K562 (cell line): ENCODE data around the gene LIPJ. TPM values are rescaled to one million over a fixed set of nuclear protein-coding genes. Genes with fewer than 3 reads are reported as not detected.

Experiments
- ATAC-seq: fragments of 200-7000 bp; cut with Tn5 transposase; 3 replicates; pipeline ENCODE4 v1.9.1; 2020; ENCODE audit warnings: moderate library complexity
- BruUV-seq: library from RNA; stranded (reverse); fragments of 400-500 nt; replicated peaks from 2 replicates; lab custom pipeline; 2021; lab: Mats Ljungman, UMichigan
- CTCF ChIA-PET: fragments of 300-600 bp; formaldehyde crosslinking; extraction: SDS; loops from one replicate; lab custom pipeline; 2021; ENCODE audit warnings: low intra/inter-chr PET ratio; lab: Yijun Ruan, JAX
- POLR2A ChIA-PET: fragments of 300-600, 350-650 bp; sonication (Branson Sonifier 250); formaldehyde crosslinking; extraction: SDS; loops from one replicate; lab custom pipeline; 2021; ENCODE audit warnings: antibody characterized with exemption, inconsistent platforms; lab: Yijun Ruan, JAX
- DNase-seq, 4 experiments: peaks; one replicate each; pipeline versions ENCODE4 v3.0.0 to v3.0.0-alpha.2; 2011 to 2018; ENCODE audit warnings: low spot score in 3 of 4, mixed read lengths in 3 of 4; ENCODE audit errors: extremely low read depth in 1 of 4
- FAIRE-seq: peaks from 2 replicates; lab custom pipeline; 2011; peaks lifted over from hg19 to GRCh38; lab: Jason Lieb, UNC
- H2AFZ ChIP-seq: 2 replicates; pipeline ENCODE4 v1.6.0; 2011; ENCODE audit warnings: low read depth, low read length, control low read depth, inconsistent platforms
- H3K27ac ChIP-seq: fragments of 200-600 bp; 3 replicates; pipeline ENCODE4 v1.8.0; 2011; ENCODE audit warnings: low read depth, mild to moderate bottlenecking, control low read depth, inconsistent platforms, low read length, moderate library complexity, mixed read lengths; ENCODE audit errors: extremely low read depth
- H3K27me3 ChIP-seq, 2 experiments: fragments of 300-600 bp in 1 of 2; 2 replicates in 1 of 2; 3 replicates in 1 of 2; pipeline versions ENCODE4 v1.6.0 to v1.8.0; 2011; ENCODE audit warnings: inconsistent platforms in 2 of 2, low read length in 2 of 2, mild to moderate bottlenecking in 1 of 2, mixed read lengths in 1 of 2, moderate library complexity in 1 of 2; ENCODE audit not compliant: control insufficient read depth in 2 of 2, insufficient read depth in 2 of 2
- H3K36me3 ChIP-seq: fragments of 300-600 bp; 3 replicates; pipeline ENCODE4 v1.8.0; 2011; ENCODE audit warnings: mild to moderate bottlenecking, low read length, inconsistent platforms; ENCODE audit not compliant: control insufficient read depth, insufficient read depth
- H3K4me1 ChIP-seq, 2 experiments: fragments of 200-600 bp in 1 of 2; replicated peaks in 1 of 2; 2 replicates in 1 of 2; 3 replicates in 1 of 2; pipeline versions ENCODE4 v1.5.1 to v1.8.0; 2011; ENCODE audit warnings: inconsistent platforms in 2 of 2, low read length in 2 of 2, mild to moderate bottlenecking in 1 of 2, mixed read lengths in 1 of 2, moderate library complexity in 1 of 2; ENCODE audit not compliant: control insufficient read depth in 2 of 2, insufficient read depth in 2 of 2
- H3K4me2 ChIP-seq: 2 replicates; pipeline ENCODE4 v1.6.1; 2011; ENCODE audit warnings: low read length, control low read depth, inconsistent platforms, mixed read lengths; ENCODE audit not compliant: insufficient read depth
- H3K4me3 ChIP-seq: fragments of 200-600 bp; sonication (generic), shearing (Covaris generic); 2 replicates; pipeline ENCODE4 v1.5.1; 2016; ENCODE audit warnings: control low read depth, inconsistent platforms
- H3K79me2 ChIP-seq: fragments of 200-600 bp; 3 replicates; pipeline ENCODE4 v1.8.0; 2011; ENCODE audit warnings: low read length, inconsistent platforms; ENCODE audit not compliant: control insufficient read depth, insufficient read depth
- H3K9ac ChIP-seq, 2 experiments: 2 replicates each; pipeline versions ENCODE4 v1.6.0 to v1.6.1; 2011; ENCODE audit warnings: low read depth in 2 of 2, low read length in 2 of 2, control low read depth in 1 of 2, inconsistent platforms in 1 of 2, mild to moderate bottlenecking in 1 of 2, mixed read lengths in 1 of 2; ENCODE audit not compliant: insufficient read depth in 1 of 2
- H3K9me1 ChIP-seq: one replicate; pipeline ENCODE4 v1.6.0; 2011; ENCODE audit warnings: inconsistent platforms, mild to moderate bottlenecking, low read length, moderate library complexity; ENCODE audit not compliant: control insufficient read depth, insufficient read depth
- H3K9me3 ChIP-seq: replicated peaks from 2 replicates; pipeline ENCODE4 v1.5.1; 2011; ENCODE audit warnings: low read depth, low read length, inconsistent platforms; ENCODE audit not compliant: control insufficient read depth, insufficient read depth
- H4K20me1 ChIP-seq: replicated peaks from 2 replicates; pipeline ENCODE4 v1.6.1; 2011; ENCODE audit warnings: low read length, inconsistent platforms, mixed read lengths; ENCODE audit not compliant: control insufficient read depth, insufficient read depth
- CBX5 ChIP-seq: IDR thresholded peaks from 2 replicates; pipeline ENCODE4 v1.6.1; 2014; ENCODE audit warnings: low read depth, borderline replicate concordance
- DEAF1 ChIP-seq: fragments of 450-650 bp; formaldehyde crosslinking; IDR thresholded peaks from 2 replicates; pipeline ENCODE4 v1.4.0; 2020; ENCODE audit warnings: mild to moderate bottlenecking, moderate library complexity
- EP300 ChIP-seq: IDR thresholded peaks from 2 replicates; pipeline ENCODE4 v1.6.1; 2012; ENCODE audit warnings: low read length, improper control_type of control experiment
- HMGN3 ChIP-seq: IDR thresholded peaks from 2 replicates; pipeline ENCODE4 v1.6.1; 2011; ENCODE audit warnings: borderline replicate concordance, low read depth, mild to moderate bottlenecking, mixed read lengths, low read length; ENCODE audit not compliant: insufficient read length; ENCODE audit errors: extremely low read depth
- HNRNPLL ChIP-seq: fragments of 200-400 bp; formaldehyde crosslinking; IDR thresholded peaks from 2 replicates; pipeline ENCODE4 v1.6.1; 2017; ENCODE audit warnings: low read length, low read depth, mild to moderate bottlenecking; ENCODE audit not compliant: poor library complexity, severe bottlenecking
- KDM2B ChIP-seq: fragments of 250-450 bp; sonication (Bioruptor Pico); IDR thresholded peaks from 2 replicates; pipeline ENCODE4 v1.8.0; 2021; ENCODE audit warnings: mild to moderate bottlenecking, moderate library complexity
- MYNN ChIP-seq, 2 experiments: sonication (generic); formaldehyde crosslinking in 1 of 2; IDR thresholded peaks; 2 replicates each; pipeline versions ENCODE4 v1.5.0 to v1.6.1; 2016 to 2020; ENCODE audit warnings: antibody characterized with exemption in 1 of 2, missing genetic modification reagents in 1 of 2
- RBM25 ChIP-seq: fragments of 200-400 bp; formaldehyde crosslinking; IDR thresholded peaks from 2 replicates; pipeline ENCODE4 v1.6.1; 2018; ENCODE audit warnings: low read length, low read depth, moderate library complexity; ENCODE audit not compliant: severe bottlenecking
- WGBS: fragments of 100-300 bp; shearing (Covaris generic); methylation state at CpG from one replicate; pipeline ENCODE4 v1.1.6; 2016; ENCODE audit warnings: low coverage, mixed read lengths; ENCODE audit not compliant: insufficient coverage; ENCODE audit errors: missing lambda C conversion rate; 5-methylcytosine and 5-hydroxymethylcytosine counted together
- in situ Hi-C: fragments of 300-500 bp; cut with MboI; formaldehyde crosslinking; loops from 4 replicates; pipeline ENCODE4 v1.15.0; 2018; ENCODE audit warnings: inconsistent platforms, mixed read lengths
- intact Hi-C: fragments of 100-400 bp; cut with micrococcal nuclease; formaldehyde crosslinking; loops from 2 replicates; pipeline ENCODE4 v1.14.2; 2022
- polyA plus RNA-seq, 8 experiments: library from polyadenylated mRNA; depleted of rRNA in 4 of 8; stranded (reverse) in 5 of 8; unstranded in 3 of 8; fragments of >200 nt; fragmentation: Nextera tagmentation in 2 of 8; fragmentation: Illumina TruSeq in 1 of 8; extraction: Ambion mirVana in 2 of 8; extraction: Trizol in 1 of 8; gene quantifications; 2 replicates each; pipeline versions ENCODE4 v1.2.1 to v1.2.3, GENCODE V29; 2011 to 2014; ENCODE audit warnings: inconsistent platforms in 1 of 8, missing spikeins in 1 of 8
- total RNA-seq, 7 experiments: library from RNA; depleted of rRNA in 6 of 7; stranded (reverse); fragments of >200 nt in 6 of 7; fragmentation: Illumina TruSeq in 2 of 7; extraction: Trizol in 2 of 7; gene quantifications; 2 replicates each; pipeline versions ENCODE4 v1.2.1 to v1.2.3, GENCODE V29; 2011 to 2021; ENCODE audit warnings: low replicate concordance in 1 of 7
- TF ChIP-seq, protein P1 (sequence below): sonication (generic); formaldehyde crosslinking; IDR thresholded peaks from 2 replicates; pipeline ENCODE4 v1.8.0; 2022; ENCODE audit warnings: missing genetic modification reagents, mild to moderate bottlenecking, borderline replicate concordance
- TF ChIP-seq, protein P2 (sequence below): fragments of 250-450 bp; sonication (Bioruptor Pico); IDR thresholded peaks from 2 replicates; pipeline ENCODE4 v1.8.0; 2021; ENCODE audit warnings: moderate library complexity, mild to moderate bottlenecking, inconsistent platforms
- TF ChIP-seq, protein P3 (sequence below): sonication (generic); formaldehyde crosslinking; IDR thresholded peaks from 2 replicates; pipeline ENCODE4 v1.8.0; 2022; ENCODE audit warnings: mild to moderate bottlenecking, missing genetic modification reagents
- TF ChIP-seq, protein P4 (sequence below): fragments of 200-800 bp; sonication (Bioruptor generic); IDR thresholded peaks from 2 replicates; pipeline ENCODE4 v1.6.1; 2017; ENCODE audit warnings: missing genetic modification characterization, missing compliant biosample characterization

Gene LIPJ
- total and polyA plus RNA-seq, 9 of the 15 experiments (the other 6 are each of a cell fraction or from before 2014, with no cell fraction given), result not detected

DNA sequence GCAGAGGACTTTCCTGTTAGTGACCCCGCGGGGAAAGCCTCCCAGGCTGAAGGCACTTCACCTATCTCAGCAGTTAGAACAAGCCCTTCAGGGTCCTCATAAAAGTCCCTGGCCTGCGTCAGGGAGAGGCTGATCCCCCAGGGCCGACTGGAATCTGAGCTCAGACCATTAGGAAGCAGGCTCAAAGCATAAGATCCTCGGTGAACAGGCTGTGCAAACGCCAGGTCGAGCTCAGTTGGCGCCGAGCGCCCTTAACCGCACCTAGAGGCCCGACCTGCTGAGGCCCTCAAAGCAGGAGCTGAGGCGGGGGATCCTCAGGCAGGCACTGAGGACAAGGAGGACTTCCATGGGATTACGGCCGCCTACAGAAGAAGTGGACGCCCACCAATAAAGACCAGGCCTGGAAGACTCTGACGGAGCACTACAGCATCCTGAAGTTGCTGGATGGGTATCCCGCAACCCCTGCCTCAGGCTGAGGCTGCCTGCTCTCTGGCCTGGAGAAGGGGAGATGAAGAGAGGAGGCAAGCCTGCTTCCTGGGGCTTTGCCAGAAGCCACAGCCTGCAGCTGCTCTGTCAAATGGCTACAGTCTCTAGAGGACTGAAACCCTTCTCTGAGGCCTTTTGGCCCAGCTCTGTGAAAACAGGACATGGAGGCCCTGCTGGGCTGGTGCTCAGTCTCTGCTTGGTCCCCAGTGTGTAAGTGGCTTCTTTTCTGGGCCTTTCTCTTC lies 29.9 kb downstream of the LIPJ start:
- no peak for FAIRE-seq
- Histone ChIP-seq H3K4me2 (no peak overlapping the region), H4K20me1 (no peaks in the 10 kb centered on the region), H3K9me3 (no peaks in the 10 kb centered on the region), H2AFZ (no peak overlapping the region), H3K27me3 (no peaks in the 10 kb centered on the region), H3K79me2 (no peaks in the 10 kb centered on the region), H3K4me1 (no peaks in the 10 kb centered on the region), H3K9me1 (no peaks in the 10 kb centered on the region), H3K4me3 (no peak overlapping the region), H3K9ac (no peak overlapping the region), H3K27ac (no peak overlapping the region), H3K36me3 (no peaks in the 10 kb centered on the region)
- ChIA-PET CTCF (no interaction called here), POLR2A (no interaction called here)
- no peak for DNase-seq
- no peak for ATAC-seq
- 2% methylated on average over 12 of the region's 18 CpGs for WGBS
- TF ChIP-seq HNRNPLL (no peak), HMGN3 (no peak), EP300 (no peak), MYNN (IDR thresholded peaks at IDR 0.05) (no peak), MYNN (CRISPR knock-in tag; IDR thresholded peaks at IDR 0.05) (no peak), DEAF1 (CRISPR knock-in tag) (no peak), CBX5 (no peak), RBM25 (no peak), KDM2B (CRISPR knock-in tag) (no peak)
- TF ChIP-seq, protein P1, sequence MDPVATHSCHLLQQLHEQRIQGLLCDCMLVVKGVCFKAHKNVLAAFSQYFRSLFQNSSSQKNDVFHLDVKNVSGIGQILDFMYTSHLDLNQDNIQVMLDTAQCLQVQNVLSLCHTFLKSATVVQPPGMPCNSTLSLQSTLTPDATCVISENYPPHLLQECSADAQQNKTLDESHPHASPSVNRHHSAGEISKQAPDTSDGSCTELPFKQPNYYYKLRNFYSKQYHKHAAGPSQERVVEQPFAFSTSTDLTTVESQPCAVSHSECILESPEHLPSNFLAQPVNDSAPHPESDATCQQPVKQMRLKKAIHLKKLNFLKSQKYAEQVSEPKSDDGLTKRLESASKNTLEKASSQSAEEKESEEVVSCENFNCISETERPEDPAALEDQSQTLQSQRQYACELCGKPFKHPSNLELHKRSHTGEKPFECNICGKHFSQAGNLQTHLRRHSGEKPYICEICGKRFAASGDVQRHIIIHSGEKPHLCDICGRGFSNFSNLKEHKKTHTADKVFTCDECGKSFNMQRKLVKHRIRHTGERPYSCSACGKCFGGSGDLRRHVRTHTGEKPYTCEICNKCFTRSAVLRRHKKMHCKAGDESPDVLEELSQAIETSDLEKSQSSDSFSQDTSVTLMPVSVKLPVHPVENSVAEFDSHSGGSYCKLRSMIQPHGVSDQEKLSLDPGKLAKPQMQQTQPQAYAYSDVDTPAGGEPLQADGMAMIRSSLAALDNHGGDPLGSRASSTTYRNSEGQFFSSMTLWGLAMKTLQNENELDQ (CRISPR knock-in tag), result no peak
- TF ChIP-seq, protein P2, sequence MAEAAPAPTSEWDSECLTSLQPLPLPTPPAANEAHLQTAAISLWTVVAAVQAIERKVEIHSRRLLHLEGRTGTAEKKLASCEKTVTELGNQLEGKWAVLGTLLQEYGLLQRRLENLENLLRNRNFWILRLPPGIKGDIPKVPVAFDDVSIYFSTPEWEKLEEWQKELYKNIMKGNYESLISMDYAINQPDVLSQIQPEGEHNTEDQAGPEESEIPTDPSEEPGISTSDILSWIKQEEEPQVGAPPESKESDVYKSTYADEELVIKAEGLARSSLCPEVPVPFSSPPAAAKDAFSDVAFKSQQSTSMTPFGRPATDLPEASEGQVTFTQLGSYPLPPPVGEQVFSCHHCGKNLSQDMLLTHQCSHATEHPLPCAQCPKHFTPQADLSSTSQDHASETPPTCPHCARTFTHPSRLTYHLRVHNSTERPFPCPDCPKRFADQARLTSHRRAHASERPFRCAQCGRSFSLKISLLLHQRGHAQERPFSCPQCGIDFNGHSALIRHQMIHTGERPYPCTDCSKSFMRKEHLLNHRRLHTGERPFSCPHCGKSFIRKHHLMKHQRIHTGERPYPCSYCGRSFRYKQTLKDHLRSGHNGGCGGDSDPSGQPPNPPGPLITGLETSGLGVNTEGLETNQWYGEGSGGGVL (CRISPR knock-in tag), result no peak
- TF ChIP-seq, protein P3, sequence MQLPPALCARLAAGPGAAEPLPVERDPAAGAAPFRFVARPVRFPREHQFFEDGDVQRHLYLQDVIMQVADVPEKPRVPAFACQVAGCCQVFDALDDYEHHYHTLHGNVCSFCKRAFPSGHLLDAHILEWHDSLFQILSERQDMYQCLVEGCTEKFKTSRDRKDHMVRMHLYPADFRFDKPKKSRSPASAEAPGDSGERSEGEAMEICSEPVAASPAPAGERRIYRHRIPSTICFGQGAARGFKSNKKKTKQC (CRISPR knock-in tag), result no peak
- TF ChIP-seq, protein P4, sequence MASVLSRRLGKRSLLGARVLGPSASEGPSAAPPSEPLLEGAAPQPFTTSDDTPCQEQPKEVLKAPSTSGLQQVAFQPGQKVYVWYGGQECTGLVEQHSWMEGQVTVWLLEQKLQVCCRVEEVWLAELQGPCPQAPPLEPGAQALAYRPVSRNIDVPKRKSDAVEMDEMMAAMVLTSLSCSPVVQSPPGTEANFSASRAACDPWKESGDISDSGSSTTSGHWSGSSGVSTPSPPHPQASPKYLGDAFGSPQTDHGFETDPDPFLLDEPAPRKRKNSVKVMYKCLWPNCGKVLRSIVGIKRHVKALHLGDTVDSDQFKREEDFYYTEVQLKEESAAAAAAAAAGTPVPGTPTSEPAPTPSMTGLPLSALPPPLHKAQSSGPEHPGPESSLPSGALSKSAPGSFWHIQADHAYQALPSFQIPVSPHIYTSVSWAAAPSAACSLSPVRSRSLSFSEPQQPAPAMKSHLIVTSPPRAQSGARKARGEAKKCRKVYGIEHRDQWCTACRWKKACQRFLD (CRISPR knock-in tag), result no peak
- in situ Hi-C loops, result no loop called here
- intact Hi-C loops, result no loop called here
- BruUV-seq, result no TSS peak
